Measurements from ENCODE around the gene IRF8.

DNA sequence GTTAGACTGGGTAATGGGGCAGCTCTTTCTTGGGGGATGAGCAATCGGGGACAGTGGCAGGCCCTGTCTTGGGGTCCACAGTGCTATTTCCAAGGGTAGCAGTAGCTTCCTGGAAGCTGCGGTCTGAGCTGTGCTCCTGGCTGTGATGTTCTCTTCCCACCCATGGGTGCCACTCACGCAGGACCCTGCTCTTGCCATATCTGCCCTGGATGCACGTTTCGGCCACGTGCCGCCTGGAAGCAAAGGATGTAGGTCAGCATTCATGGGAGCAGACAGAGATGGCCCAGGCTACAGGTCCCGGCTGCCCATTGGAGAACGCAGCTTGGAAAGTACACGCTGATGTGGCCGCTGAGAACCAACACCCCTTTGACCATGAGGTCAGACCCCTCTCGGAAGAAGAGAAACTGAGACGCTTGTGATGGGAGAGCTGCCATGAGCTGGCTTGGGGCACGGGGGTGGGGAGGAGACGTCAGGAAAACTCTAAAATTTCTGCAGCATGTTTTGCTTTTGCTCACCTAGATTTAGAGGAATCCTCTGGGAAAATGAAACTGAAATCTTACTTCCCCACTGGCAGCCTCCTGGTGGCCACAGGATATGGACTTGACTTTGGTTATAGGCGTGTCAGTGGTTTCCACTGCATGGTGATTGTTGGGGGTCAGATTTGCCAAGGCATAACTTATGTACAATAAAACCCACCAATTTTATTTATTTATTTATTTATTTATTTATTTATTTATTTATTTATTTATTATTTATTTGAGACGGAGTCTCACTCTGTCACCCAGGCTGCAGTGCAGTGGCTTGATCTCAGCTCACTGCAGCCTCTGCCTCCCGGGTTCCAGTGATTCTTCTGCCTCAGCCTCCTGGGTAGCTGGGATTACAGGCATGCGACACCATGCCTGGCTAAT lies 36.2 kb upstream of the IRF8 start:
- TF ChIP-seq CTCF (IDR thresholded peaks at IDR 0.05) (no peak), POLR2A (IDR thresholded peaks at IDR 0.05) (no peak)
